Stomach (tissue), 4 donors: ENCODE results near the gene NPS.

Experiments used
- CTCF ChIP-seq, 7 experiments: fragments of 450-650 bp in 4 of 7; fragments of 200-600 bp in 3 of 7; sonication (generic) in 3 of 7; IDR thresholded peaks; one replicate each; pipeline ENCODE4 v1.5.1; 2016 to 2019; ENCODE audit warnings: antibody characterized with exemption in 7 of 7, control low read depth in 2 of 7, mild to moderate bottlenecking in 1 of 7
- EP300 ChIP-seq: sonication (generic); formaldehyde crosslinking; IDR thresholded peaks from one replicate; pipeline ENCODE4 v1.6.1; 2017; ENCODE audit warnings: antibody characterized with exemption
- POLR2A ChIP-seq, 4 donors: fragments of 450-650 bp; IDR thresholded peaks; one replicate each; pipeline ENCODE4 v1.6.1; 2016; ENCODE audit warnings: antibody characterized with exemption in 4 of 4, control low read depth in 2 of 4, mild to moderate bottlenecking in 1 of 4, moderate library complexity in 1 of 4

- TF ChIP-seq CTCF (IDR thresholded peaks at IDR 0.05) (no peak), EP300 (no peak), POLR2A (IDR thresholded peaks at IDR 0.05) (no peak)
Measured at GRCh38 chr10:127576051-127576450, 26.9 kb downstream of the NPS start.
